GM19023 (cell line): ENCODE results near the gene ZFP92.

ENCODE experiments used
- ATAC-seq: cut with Tn5 transposase; IDR thresholded peaks from one replicate; pipeline ENCODE4 v1.9.1; 2021; ENCODE audit warnings: mild to moderate bottlenecking, moderate library complexity; ENCODE audit not compliant: unreplicated experiment

ZFP92 gene

DNA sequence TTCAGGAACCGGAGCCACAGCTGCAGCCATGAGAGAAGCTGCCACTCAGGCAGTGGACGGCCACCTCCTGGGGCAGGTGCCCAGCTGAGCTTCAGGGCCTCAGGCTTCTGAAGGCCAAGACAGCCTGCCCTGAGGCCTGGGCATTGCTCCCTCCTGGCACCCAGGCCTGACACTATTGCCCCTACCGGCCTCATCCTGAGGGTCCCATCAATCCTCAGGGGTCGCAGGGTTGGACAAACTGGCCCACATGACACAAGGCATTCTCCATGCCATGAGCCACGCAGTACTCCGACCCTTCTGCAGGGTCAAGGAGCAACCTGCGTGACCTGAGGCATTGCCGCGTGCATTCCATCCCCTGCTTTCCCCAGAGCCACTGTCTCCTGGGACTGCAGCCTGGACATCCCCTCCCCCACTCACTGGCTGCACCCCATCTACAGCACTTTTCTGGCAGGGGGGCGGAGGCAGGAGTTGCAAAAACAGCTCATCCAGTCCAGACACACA is 3.0 kb upstream of the ZFP92 start:
- no peak for ATAC-seq

DNA sequence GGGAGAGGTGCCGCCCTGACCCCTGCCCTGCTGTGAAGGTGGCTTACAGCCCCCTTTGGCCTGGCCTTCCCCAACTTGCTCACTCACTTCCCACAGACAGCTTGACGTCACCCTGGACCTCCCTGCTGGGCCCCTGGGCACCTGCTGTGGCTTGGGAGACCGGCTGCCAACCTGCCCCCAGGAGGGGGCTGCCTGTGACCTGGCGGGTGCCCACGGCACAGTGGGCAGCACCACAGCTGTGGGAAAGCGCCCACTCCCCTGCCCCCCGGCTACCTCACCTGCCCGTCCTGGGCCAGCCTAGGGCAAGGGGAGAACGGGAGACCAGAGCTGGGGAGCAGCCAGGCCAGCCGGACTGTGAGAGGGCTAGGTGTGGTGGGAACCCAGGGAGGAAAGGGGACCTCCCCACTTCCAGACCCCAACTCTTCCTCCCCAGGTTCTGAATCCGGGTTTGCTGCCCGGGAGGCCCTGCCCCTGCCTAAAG is 2.4 kb upstream of the ZFP92 start:
- no peak for ATAC-seq

DNA sequence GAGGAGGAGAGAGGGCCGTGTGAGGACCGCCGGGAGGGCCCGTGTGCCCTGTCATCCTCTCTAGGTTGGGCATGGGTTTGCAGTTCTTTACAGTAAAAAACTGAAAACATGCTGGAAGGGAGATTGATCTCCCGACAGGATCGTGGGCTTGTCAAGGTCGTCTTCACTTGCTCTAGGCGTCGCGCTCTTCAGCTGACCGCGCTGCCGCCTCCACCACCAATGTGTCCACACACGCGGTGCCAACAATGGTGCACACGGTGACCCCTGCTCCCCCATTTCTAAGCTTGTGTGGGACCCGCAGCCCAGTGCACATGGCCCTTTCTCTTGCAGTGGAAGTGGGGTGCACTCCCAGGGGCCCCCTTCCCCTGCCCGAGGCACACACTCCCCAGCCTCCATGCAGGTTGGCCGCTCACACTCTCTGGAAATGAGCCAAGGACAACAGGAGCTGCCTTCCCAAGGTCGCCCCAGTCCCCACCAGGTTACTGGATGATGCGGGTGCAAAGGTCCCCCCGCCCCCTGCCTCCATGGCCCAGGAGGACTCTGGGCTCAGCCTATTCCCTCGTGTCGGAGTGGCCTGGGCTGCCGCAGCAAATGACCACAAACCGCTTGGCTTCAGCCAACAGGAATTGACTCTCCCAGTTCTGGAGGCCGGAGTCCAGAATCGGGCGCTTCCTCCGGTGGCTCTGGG is 1.7 kb upstream of the ZFP92 start:
- ATAC-seq: no peak

DNA sequence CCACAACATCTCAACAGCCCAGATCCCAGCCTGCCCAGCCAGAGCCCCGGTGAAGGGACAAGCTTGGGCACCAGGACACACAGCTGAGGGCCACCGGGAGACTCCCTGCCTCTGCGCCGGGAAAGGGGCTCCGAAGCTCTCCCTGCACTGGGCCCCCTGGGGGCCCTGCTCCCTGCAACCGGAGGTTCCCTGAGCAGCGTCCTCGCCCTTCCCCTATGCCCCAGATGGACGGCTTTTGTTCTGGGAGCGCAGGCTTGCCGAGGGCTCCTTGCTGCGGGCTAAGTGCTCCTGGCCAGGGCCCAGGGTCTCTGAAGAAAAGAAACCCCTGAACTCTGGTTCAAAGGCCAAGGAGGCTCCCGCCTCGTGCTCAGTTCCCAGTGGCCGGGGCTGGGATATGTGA is 899 bp upstream of the ZFP92 start:
- no peak for ATAC-seq

DNA sequence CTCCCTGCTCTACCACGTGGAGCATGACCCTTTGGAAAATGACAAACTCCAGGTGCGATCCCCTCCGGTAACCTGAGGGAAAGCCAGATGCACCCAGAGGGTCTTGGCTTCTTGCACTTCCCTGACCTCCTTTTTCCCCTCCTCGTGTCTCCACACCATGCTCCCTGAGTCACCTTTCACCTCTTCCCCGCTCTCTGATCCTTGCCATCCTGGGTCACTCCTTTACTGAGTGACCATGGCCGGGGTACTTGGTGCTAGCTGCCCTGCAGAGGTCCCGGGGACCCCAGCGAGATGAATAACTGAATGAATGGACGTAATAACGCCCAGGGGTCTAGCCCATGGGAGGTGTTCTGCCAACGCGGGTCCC is 401 bp upstream of the ZFP92 start:
- no peak for ATAC-seq

DNA sequence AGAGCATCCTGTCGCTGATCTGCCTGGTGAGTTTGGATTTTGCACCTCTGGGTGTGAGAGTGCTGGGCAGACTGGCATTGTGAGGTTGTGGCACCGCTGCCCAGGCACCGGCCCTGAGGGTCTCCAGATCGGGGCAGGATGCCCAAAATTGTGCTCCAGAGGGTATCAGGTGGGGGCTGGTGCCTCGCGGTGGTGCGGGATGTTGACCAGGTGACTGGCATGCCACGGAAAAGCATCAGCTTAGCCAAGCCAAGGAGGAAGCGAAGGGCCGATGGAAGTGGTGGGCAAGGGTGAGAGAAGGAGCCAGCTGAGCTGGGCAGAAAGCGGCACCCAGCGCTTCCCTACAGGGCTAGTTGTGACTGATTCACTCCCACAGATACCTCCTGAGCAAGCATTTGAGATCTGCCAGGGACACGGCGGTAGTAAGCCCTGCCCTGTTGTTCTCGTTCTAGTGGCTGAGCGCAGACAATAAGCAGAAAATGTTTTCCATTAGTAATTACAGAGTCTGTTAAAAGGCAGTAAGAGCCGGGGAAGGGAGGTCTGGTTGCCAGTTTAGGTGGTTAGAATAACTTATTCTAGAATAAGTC is 809 bp downstream of the ZFP92 start:
- ATAC-seq: no peak

DNA sequence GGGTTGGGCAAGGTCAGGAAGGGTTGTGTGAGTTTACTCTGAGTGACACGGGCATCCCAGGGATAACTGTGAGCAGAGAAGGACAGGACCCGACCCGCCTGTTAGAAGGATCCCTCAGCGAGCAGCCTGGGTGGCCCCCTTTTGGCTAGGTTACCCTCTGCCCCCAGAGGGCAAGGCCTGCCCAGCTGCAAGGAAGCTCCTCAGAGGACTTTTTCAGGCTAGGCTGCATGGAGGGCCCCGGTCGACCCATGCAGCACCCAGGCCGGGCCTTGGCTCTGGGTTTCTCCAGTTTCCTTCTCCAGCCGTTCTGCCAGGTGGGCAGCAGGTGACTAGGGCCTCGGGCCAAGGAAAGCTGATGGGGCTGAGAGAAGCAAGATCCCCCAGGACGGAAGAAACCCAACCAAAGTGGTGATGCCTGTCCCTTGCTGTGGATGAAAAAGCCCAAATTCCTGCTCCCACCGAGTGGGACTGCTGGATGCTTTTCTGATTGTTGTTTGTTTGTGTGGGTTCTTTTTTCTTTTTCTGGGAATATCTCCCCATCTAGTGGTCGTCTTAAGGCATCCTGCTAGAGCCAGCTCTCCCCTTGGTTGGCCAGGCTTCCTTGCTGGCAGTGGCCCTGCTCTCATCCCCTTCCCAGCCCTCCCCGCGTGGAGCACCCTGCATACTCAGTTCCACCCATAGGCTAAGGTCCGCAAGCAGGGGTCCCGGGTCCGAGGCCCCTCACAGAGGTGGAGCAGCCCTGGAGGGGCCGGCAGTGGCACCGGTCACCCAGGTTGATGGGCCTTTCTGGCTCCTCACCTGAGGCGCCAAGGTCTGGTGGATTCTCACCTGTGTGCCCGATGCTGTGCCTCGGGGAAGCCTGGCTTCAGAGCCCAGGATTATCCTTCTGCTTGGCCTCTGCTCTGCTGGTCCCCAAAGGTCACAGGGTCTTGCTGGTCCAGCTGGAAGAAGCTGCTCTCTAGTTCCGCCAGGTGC is 1.8 kb downstream of the ZFP92 start:
- no peak for ATAC-seq

DNA sequence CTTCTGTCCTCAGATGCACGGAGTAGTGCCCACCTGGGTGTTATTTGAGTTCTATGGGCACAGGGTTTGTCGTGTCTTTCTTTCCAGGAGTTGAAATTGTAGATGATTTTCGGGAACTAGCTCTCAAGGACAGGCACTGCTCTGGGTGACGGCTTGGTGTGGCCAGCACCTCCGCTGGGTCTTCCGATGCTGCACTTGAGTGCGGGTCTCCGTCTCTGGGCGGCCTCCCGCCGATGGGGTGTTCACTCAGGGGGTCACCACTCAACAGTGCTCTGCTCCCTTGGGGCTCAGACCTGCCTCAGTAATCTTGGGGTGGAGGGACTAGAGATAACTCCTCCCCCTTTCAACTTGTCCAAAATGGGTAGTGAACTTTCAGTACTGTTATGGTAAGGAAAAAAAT is 2.5 kb downstream of the ZFP92 start:
- ATAC-seq: no peak

DNA sequence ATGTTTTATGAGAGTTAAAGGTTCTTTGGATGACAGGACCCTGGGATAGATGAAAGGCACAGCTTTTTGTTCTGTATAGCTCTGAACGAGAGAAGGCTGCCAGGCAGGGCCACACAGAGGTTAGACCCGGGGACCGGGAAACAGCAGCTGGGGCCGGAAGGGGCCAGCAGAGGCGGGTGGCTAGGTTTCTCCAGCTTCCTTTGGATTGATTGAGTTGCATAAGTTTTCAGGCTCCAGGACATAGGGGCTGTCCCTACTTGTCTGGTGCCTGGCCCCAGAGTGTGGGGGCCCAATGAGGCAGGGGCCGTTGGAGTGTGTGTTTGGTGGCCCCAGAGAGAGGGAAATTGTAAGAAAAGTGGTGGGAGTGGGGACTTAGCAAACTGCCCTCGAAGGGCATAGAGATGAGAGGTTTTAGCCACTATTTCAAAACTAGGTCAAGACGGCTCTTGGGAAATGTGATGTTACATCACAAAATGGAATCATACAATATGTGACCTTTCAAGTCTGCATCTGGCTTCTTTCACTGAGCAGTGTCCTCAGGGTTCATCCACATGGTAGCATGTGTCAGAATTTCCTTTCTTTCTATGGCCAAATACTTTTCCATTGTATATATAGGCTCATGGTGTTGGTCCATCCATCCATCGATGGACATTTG is 3.7 kb downstream of the ZFP92 start:
- ATAC-seq: no peak

DNA sequence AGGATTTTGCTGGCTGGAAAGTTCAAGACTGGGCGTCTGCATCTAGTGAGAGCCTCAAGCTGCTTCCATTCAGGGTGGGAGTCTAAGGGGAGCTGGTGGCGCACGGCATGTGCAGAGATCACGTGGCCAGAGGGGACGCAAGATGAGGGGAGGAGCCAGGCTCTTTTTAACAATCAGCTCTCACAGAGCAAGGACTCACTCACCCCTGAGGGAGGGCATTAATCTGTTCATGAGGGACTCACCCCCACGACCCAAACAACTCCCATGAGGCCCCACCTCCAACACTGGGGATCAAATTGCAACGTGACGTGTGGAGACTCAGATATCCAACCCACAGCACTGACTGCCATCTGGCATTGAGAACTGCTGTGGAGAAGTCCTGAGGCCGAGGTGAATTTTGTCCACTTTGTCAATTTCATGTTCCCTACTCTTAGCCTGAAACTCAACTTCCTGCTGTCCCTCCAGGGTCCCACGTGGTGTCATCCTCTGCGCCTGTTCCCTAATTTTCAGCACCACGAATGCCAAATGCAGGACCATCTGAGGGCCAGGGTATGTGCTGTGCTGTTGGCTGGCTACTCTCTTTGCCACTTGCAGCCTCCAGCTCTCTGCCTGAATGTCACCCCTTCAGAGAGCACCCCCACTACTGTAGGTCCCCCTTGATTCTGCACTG is 5.6 kb downstream of the ZFP92 start:
- ATAC-seq: no peak

DNA sequence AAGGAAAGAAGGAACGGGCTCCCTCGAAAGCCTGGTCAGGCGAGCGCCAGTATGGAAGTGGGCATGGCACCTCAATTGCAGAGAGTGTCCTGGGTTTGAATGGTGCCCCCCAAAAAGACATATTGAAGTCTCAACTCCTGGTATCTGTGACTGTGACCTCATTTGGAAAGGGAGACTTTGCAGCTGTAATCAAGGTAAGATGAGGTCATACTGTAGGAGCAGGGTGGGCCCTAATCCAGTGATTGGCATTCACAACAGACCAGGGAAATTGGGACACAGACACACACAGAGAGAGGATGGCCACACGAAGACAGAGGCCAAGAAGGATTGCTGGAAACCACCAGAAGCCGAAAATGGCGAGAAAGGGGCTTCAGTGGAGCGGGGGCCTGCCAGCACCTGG is 6.4 kb downstream of the ZFP92 start:
- no peak for ATAC-seq

DNA sequence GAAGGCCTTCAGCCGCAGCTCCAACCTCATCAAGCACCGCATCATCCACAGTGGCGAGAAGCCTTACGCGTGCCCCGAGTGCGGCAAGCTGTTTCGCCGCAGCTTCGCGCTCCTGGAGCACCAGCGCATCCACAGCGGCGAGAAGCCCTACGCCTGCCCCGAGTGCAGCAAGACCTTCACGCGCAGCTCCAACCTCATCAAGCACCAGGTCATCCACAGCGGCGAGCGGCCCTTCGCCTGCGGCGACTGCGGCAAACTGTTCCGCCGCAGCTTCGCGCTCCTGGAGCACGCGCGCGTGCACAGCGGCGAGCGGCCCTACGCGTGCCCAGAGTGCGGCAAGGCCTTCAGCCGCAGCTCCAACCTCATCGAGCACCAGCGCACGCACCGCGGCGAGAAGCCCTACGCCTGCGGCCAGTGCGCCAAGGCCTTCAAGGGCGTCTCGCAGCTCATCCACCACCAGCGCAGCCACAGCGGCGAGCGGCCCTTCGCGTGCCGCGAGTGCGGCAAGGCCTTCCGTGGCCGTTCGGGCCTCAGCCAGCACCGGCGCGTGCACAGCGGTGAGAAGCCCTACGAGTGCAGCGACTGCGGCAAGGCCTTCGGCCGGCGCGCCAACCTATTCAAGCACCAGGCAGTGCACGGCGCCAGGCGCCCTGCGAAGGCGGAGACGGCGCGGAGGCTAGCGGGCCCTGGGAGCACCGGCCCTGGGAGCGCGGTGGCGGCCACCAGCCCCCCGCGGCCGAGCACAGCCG is 9.8 kb downstream of the ZFP92 start:
- ATAC-seq: no peak

DNA sequence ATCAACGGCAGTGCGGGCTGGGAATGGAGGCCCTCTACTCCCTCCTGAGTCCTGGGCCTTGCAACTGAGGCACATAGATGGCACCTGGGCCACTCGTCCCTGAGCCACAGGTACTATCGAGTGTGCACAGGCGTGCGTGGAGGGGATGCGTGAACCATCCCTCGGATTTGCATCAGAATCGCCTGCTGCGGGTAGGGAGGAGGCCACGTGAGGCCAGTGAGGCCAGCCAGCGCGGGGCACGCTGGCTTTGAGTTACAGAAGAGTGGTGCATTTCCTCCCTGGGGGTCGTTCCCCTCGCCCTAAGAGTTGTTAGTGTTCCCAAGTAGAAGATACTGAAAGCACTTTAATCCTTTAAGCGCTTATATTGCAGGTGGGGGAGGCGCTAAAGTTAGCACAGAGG is 10.6 kb downstream of the ZFP92 start:
- no peak for ATAC-seq

DNA sequence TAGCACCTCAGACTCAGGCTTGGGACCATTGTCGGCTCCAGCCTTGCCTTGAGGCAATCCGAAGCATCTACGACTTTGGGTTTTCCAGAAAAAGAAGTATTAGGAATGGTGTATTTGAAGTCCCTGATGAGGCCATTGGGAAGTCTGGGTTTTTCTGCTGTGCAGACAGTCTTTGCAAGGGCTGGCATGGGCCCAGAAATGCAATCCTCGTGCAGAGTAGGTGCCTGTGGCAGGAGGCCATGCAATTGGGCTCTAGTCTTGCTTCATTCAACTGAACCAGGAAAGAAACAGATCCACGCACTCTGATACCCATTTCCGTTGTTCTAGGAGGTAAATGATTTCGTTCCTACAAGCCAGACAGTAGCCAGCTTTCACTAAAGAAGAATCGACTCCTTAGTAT is 12.4 kb downstream of the ZFP92 start:
- ATAC-seq: no peak

DNA sequence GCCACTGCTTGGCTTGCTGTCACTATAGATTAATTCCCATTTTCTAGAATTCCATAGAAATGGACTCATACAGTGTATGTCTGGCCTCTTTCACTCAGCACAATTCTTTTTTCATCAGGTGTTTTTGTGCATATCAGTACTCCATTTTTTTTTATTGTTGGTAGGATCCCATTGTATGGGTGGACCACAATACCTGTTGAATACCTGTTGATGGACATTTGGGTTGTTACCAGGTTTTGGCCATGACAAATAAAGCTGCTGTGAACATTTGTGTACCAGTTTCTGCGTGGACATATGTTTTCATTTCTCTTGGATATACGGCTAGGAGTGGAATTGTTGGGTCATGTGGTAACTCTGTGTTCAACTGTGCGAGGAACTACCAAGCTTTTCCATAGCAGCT is 14.9 kb downstream of the ZFP92 start:
- ATAC-seq: no peak

DNA sequence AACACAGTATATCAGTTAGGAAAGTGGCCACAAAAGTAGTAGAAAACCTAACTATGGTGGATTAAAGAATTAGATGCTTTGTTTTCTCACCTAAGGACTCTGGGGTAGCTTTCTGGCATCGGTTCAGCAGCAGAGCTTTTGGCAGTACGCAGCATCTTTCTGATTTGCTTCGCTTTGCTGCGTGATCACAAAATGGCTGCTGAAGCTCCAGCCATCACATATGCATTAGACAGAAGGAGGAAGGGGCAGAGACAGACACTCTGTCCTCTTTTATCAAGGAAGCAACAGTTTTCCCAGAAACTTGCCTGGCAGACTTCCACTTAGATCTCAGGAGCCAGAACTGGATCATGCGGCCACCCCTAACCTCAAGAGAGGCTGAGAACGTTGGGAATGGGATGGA is 19.5 kb downstream of the ZFP92 start:
- no peak for ATAC-seq

DNA sequence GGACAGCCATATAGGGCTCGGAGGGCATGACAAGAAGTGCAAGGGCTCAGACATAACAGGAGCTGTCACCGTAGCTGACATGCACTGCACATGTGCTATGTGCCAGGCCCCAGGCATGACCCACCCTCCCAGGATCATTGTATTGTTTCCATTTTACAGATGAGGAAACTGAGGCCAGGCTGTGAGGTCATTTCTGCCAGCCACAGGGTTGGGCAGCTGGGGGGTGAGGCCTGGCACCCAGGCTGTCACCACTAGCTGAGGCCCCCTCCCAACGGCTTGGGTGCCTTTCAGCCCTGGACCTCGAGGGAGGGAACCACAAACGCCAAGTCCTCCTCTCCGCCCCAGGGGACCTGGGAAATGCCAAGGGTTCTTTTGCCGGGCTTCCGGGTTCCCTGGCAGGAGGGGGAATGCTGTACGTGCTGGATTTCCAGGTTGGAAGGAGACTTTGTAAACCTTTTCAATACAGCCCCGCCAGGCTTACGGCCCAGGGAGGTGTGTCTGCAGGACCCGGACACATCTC is 21.9 kb downstream of the ZFP92 start:
- ATAC-seq: no peak

DNA sequence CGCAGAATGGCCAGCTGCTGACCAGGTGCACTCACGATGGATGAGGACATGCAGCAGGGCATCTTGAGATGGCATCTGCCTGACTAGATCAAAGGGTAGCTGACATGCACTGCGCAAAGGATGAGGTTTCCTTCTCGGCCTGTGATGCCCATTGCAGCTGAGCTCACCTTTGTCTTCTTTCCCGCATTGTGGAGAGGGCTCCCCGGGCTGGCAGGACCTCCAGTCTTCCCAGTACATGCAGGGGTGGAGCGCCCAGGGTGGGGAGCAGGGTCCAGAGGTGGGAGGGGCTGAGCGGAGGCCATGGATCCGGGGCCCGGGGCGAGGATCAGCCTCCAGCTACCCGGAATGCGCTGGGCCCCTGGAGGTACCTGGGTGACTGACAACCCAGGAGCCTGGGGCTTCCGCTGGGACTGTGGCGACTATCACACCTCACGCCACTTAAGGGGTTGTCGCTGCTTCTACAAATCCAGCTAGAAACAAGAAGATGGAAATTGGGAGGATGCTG is 22.6 kb downstream of the ZFP92 start:
- ATAC-seq: no peak

DNA sequence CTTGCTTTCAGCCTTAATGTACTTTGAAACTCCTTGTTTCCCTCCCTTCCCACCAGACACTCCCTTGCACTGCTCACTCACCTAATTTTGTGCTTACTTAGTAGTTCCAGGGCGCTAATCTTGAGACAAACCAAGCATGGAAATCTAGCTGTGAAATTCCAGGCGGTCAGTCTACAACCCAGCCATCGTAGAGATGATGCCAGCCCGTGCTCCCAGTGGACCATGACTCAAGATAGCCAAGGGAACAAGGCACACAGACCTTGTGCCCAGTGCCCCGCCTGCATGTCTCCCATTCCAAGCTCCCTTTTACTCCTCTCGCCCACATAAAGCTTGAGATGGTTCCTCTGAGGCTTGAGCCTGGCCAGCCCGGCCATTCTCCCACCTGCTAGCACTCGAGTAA is 23.5 kb downstream of the ZFP92 start:
- ATAC-seq: no peak
